ENCODE results near the gene ESYT2.

DNA sequence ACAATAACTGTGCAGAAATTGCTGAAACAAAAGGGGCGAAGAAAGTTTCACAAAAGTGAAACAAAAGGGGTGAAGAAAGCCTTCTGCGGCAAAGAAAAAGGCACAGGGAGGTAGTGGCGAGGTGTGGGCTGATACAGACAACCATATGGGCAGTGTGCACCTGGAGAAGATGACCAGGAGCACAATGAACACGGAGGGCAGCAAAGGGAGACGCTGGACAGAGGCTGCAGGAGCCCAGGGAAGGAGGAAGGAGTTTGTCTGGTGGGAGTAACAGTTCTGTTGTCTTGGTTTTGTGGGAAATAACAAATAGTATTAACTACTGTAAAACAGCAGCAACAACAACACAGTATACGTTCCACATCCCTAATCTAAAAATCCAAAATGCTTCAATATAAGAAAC is 42.4 kb downstream of the ESYT2 start:
- no peak for TF ChIP-seq CTCF (conservative IDR thresholded peaks at IDR 0.05 in 1 of 2, IDR thresholded peaks at IDR 0.05 in 1 of 2; ENCODE audit: low read depth in 1 of 2, low read length in 2 of 2)
- TF ChIP-seq EZH2 (IDR thresholded peaks at IDR 0.05; ENCODE audit: low read length, missing control alignments) = no peak

Measured in fibroblast of lung (primary cell).